VCaP (cell line): ENCODE data around the gene KRT38.

Experiments
- H3K27ac ChIP-seq: fragments of 450-650 bp; 2 replicates; pipeline ENCODE4 v1.5.1; 2017
- TF ChIP-seq, protein P1 (sequence below): fragments of 450-650 bp; conservative IDR thresholded peaks from 2 replicates; pipeline ENCODE4 v1.5.1; 2017; ENCODE audit warnings: mild to moderate bottlenecking, moderate library complexity

The KRT38 gene

DNA sequence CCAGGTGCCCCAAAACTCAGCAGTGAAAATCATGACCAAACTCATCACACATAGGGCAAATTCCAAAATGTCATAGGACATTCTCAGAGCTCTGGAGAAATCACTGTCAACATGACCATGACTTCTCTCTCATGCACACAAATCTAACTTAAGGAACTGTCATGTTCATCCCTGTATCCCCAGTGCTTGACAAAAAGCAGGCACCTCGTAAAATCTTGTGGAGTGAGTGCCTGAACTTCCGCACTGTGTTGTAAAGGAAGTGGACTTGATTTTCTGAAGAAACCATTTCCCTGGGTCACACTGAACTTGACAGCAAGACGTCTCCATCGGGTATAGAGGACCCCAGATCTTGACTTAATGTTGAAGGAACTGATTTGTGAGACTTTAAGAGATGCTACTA, 19.2 kb downstream of the KRT38 start:
- TF ChIP-seq, protein P1, sequence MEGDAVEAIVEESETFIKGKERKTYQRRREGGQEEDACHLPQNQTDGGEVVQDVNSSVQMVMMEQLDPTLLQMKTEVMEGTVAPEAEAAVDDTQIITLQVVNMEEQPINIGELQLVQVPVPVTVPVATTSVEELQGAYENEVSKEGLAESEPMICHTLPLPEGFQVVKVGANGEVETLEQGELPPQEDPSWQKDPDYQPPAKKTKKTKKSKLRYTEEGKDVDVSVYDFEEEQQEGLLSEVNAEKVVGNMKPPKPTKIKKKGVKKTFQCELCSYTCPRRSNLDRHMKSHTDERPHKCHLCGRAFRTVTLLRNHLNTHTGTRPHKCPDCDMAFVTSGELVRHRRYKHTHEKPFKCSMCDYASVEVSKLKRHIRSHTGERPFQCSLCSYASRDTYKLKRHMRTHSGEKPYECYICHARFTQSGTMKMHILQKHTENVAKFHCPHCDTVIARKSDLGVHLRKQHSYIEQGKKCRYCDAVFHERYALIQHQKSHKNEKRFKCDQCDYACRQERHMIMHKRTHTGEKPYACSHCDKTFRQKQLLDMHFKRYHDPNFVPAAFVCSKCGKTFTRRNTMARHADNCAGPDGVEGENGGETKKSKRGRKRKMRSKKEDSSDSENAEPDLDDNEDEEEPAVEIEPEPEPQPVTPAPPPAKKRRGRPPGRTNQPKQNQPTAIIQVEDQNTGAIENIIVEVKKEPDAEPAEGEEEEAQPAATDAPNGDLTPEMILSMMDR = no peak
- H3K27ac ChIP-seq = peak overlapping the region; percentile 49

DNA sequence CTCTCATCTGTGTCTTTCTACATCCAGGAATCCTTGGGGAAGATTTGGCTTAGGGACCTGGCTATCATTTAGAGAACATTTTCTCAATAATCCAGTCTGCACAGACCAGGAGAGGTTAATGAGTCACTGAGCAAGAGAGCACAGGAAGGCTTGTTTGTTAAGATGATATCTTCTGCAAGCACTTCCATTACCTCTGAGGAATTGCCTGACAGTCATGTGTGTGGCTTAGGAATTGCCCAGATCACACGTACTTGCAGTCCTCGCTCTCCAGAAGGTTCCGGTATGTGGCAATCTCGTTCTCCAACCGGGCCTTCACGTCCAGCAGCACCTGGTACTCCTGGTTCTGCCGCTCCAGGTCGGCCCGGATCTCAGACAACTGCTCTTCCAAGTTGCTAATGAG, 19.7 kb downstream of the KRT38 start:
- peak overlapping the region; percentile 49 for H3K27ac ChIP-seq

DNA sequence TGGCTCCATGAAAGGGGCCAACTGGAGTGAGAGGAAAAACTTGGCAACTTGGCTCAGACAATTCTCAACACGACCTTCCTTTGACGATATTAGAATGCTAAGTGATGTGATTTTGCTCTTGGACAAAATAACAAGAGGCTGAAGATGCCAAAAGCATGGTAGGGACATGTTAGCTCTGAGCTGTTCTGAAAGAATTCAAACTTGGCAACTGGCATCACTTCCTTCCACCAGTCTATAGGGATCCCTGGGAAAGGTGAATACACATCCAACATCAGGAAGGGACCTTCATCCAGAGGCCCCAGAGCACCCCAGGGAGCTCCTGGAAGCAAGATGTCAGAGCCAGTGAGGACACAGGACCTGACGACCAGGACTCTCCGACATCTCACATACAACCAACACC, 20.6 kb downstream of the KRT38 start:
- TF ChIP-seq, protein P1 = no peak
- H3K27ac ChIP-seq = no peak overlapping the region

More for the DNA sequence above, 19.7 kb downstream of the KRT38 start:
- TF ChIP-seq, protein P1 = no peak

DNA sequence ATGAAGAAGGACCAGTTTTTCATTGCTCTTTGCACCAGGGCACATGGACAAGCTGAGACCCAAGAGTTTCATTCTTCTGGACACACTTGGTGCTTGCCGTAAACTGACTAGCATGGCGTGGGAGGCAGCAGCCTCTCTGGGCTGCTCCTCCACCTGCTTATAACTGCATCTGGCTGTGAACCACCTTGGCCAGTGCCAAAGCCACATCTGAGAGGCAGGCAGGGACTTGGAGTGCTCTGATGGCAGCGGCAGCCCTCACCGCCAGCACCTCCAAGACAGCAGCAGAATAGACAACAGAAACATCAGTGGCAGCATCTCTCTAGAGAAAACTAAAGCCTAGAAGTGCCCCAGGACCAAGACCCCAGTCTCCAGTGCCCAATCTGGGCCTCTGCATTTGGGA, 21.1 kb downstream of the KRT38 start:
- TF ChIP-seq, protein P1 = no peak
- H3K27ac ChIP-seq = no peak overlapping the region

DNA sequence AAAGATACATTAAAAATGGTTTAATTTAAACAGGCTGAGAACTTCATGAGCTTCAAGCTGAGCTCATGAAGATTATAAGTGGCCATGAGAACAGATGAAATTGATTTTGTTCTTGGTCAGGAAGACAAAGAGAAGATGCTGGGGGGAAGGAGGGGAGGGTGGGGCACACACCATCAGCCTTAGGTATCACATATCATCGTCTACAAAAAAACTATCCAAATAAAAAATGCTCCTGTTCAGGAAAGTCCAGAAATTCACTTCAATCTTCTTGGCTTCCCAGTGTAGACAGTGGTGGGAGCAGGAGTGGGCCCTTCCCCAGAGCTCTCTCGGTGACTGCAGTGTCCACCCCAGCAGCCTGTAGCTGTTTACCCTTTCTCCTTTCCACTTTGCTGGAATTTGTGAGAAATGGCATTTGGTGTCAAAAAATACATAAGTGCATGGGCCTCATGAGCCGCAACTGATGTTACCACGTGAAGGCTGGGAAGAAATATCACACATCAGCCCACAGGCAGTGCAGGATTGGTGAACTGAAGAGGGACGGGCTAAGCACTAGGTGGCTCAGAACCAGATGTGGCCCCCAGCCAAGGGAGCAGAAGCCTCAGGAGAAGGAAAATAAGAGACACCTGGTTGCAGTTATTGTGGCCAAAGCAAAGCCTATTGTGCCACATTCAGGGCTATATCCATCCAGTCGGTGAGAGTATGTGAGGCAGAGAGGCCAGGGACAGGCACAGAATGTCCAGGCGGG, 22.5 kb downstream of the KRT38 start:
- TF ChIP-seq, protein P1 = no peak
- H3K27ac ChIP-seq = no peak overlapping the region

DNA sequence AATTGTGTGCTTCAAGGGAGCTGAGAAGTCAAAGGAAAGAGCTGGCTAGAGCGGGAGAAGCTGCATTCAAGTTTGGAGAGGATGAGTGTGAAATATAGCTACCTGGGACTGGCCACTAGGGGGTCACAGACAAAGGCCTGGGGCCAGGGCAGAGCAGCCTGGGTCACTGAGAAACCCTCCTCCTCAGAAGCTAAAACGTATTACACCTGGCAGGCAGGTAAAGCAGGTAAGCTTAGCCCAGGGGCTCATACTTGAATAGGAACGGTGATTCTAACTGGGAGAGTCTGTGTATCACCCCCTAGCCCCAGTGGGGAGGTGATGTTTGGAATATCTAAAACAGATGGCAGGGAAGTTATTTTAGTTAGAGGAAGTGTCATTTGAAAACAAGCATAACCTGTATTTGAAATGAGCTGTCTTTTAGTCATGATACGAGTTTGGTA, 23.2 kb downstream of the KRT38 start:
- H3K27ac ChIP-seq = no peak overlapping the region

DNA sequence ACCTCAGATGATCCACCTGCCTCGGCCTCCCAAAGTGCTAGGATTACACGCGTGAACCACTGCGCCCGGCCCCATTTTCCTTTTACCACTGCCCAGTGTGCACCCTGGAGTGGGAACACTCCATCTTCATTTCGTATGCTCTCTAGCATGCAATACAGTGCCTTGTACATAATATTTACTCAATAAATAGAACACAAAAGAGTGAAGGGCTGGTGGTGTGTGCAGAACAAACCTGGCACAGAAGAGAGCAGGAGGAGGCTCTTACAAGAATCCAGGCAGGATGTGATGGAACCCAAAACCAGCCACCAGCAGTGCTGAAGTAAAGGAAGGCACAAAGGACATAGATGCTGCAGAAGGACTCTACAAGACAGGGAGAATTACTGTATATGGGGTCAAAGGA, 23.7 kb downstream of the KRT38 start:
- TF ChIP-seq, protein P1 = no peak
- H3K27ac ChIP-seq = no peak overlapping the region

More for the DNA sequence above, 23.2 kb downstream of the KRT38 start:
- TF ChIP-seq, protein P1 = peak; percentile 72
